Tibial nerve (tissue), 4 donors: ENCODE measurements around the gene SLCO2A1.

ENCODE experiments used
- CTCF ChIP-seq, 5 experiments: fragments of 200-600 bp in 3 of 5; fragments of 450-650 bp in 2 of 5; sonication (generic) in 3 of 5; IDR thresholded peaks; one replicate each; pipeline ENCODE4 v1.5.1; 2016 to 2019; ENCODE audit warnings: antibody characterized with exemption in 5 of 5, mild to moderate bottlenecking in 3 of 5, moderate library complexity in 2 of 5
- EP300 ChIP-seq, 2 donors: sonication (generic); formaldehyde crosslinking; IDR thresholded peaks; one replicate each; pipeline ENCODE4 v1.6.1; 2017; ENCODE audit warnings: antibody characterized with exemption in 2 of 2, mild to moderate bottlenecking in 1 of 2
- POLR2A ChIP-seq, 2 donors: fragments of 450-650 bp; IDR thresholded peaks; one replicate each; pipeline ENCODE4 v1.6.1; 2017; ENCODE audit warnings: antibody characterized with exemption in 2 of 2, mild to moderate bottlenecking in 2 of 2, moderate library complexity in 2 of 2

DNA sequence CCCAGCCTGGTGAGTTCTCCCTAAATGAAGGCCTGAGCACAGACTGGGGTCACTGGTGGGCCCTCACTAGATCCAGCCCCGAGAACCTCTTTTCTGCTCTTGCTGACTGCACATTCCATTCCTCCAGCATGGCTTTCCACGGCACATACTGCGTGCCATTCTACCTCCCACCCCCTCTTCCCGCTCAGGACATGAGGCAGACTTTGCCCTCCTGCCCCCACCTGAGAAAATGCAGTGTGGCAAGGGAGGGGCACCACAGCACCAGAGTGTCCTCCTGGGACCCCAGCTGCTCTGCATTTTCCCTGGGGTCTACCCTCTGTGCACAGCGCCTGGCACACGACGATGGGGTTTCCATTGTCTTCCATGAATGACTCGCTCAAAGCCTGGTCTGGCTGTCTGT lies 6.1 kb upstream of the SLCO2A1 start:
- TF ChIP-seq CTCF (IDR thresholded peaks at IDR 0.05) = no peak
- no peak for TF ChIP-seq POLR2A (IDR thresholded peaks at IDR 0.05)
- TF ChIP-seq EP300 (IDR thresholded peaks at IDR 0.05) = no peak
